K562 (cell line): ENCODE results near the gene DNAJB6. TPM values are rescaled to one million over a fixed set of nuclear protein-coding genes. Genes with fewer than 3 reads are reported as not detected.

Experiments used
- ATAC-seq: fragments of 200-7000 bp; cut with Tn5 transposase; 3 replicates; pipeline ENCODE4 v1.9.1; 2020; ENCODE audit warnings: moderate library complexity
- BruUV-seq: library from RNA; stranded (reverse); fragments of 400-500 nt; replicated peaks from 2 replicates; lab custom pipeline; 2021; lab: Mats Ljungman, UMichigan
- CTCF ChIA-PET: fragments of 300-600 bp; formaldehyde crosslinking; extraction: SDS; loops from one replicate; lab custom pipeline; 2021; ENCODE audit warnings: low intra/inter-chr PET ratio; lab: Yijun Ruan, JAX
- POLR2A ChIA-PET: fragments of 300-600, 350-650 bp; sonication (Branson Sonifier 250); formaldehyde crosslinking; extraction: SDS; loops from one replicate; lab custom pipeline; 2021; ENCODE audit warnings: antibody characterized with exemption, inconsistent platforms; lab: Yijun Ruan, JAX
- DNase-seq, 4 experiments: peaks; one replicate each; pipeline versions ENCODE4 v3.0.0 to v3.0.0-alpha.2; 2011 to 2018; ENCODE audit warnings: low spot score in 3 of 4, mixed read lengths in 3 of 4; ENCODE audit errors: extremely low read depth in 1 of 4
- FAIRE-seq: peaks from 2 replicates; lab custom pipeline; 2011; peaks lifted over from hg19 to GRCh38; lab: Jason Lieb, UNC
- H2AFZ ChIP-seq: 2 replicates; pipeline ENCODE4 v1.6.0; 2011; ENCODE audit warnings: low read depth, low read length, control low read depth, inconsistent platforms
- H3K27ac ChIP-seq: fragments of 200-600 bp; 3 replicates; pipeline ENCODE4 v1.8.0; 2011; ENCODE audit warnings: low read depth, mild to moderate bottlenecking, control low read depth, inconsistent platforms, low read length, moderate library complexity, mixed read lengths; ENCODE audit errors: extremely low read depth
- H3K27me3 ChIP-seq, 2 experiments: fragments of 300-600 bp in 1 of 2; 2 replicates in 1 of 2; 3 replicates in 1 of 2; pipeline versions ENCODE4 v1.6.0 to v1.8.0; 2011; ENCODE audit warnings: inconsistent platforms in 2 of 2, low read length in 2 of 2, mild to moderate bottlenecking in 1 of 2, mixed read lengths in 1 of 2, moderate library complexity in 1 of 2; ENCODE audit not compliant: control insufficient read depth in 2 of 2, insufficient read depth in 2 of 2
- H3K36me3 ChIP-seq: fragments of 300-600 bp; 3 replicates; pipeline ENCODE4 v1.8.0; 2011; ENCODE audit warnings: mild to moderate bottlenecking, low read length, inconsistent platforms; ENCODE audit not compliant: control insufficient read depth, insufficient read depth
- H3K4me1 ChIP-seq, 2 experiments: fragments of 200-600 bp in 1 of 2; replicated peaks in 1 of 2; 2 replicates in 1 of 2; 3 replicates in 1 of 2; pipeline versions ENCODE4 v1.5.1 to v1.8.0; 2011; ENCODE audit warnings: inconsistent platforms in 2 of 2, low read length in 2 of 2, mild to moderate bottlenecking in 1 of 2, mixed read lengths in 1 of 2, moderate library complexity in 1 of 2; ENCODE audit not compliant: control insufficient read depth in 2 of 2, insufficient read depth in 2 of 2
- H3K4me2 ChIP-seq: 2 replicates; pipeline ENCODE4 v1.6.1; 2011; ENCODE audit warnings: low read length, control low read depth, inconsistent platforms, mixed read lengths; ENCODE audit not compliant: insufficient read depth
- H3K4me3 ChIP-seq: fragments of 200-600 bp; sonication (generic), shearing (Covaris generic); 2 replicates; pipeline ENCODE4 v1.5.1; 2016; ENCODE audit warnings: control low read depth, inconsistent platforms
- H3K79me2 ChIP-seq: fragments of 200-600 bp; 3 replicates; pipeline ENCODE4 v1.8.0; 2011; ENCODE audit warnings: low read length, inconsistent platforms; ENCODE audit not compliant: control insufficient read depth, insufficient read depth
- H3K9ac ChIP-seq, 2 experiments: 2 replicates each; pipeline versions ENCODE4 v1.6.0 to v1.6.1; 2011; ENCODE audit warnings: low read depth in 2 of 2, low read length in 2 of 2, control low read depth in 1 of 2, inconsistent platforms in 1 of 2, mild to moderate bottlenecking in 1 of 2, mixed read lengths in 1 of 2; ENCODE audit not compliant: insufficient read depth in 1 of 2
- H3K9me1 ChIP-seq: one replicate; pipeline ENCODE4 v1.6.0; 2011; ENCODE audit warnings: inconsistent platforms, mild to moderate bottlenecking, low read length, moderate library complexity; ENCODE audit not compliant: control insufficient read depth, insufficient read depth
- H3K9me3 ChIP-seq: replicated peaks from 2 replicates; pipeline ENCODE4 v1.5.1; 2011; ENCODE audit warnings: low read depth, low read length, inconsistent platforms; ENCODE audit not compliant: control insufficient read depth, insufficient read depth
- H4K20me1 ChIP-seq: replicated peaks from 2 replicates; pipeline ENCODE4 v1.6.1; 2011; ENCODE audit warnings: low read length, inconsistent platforms, mixed read lengths; ENCODE audit not compliant: control insufficient read depth, insufficient read depth
- CXXC5 ChIP-seq: fragments of 250-450 bp; sonication (Bioruptor Pico); IDR thresholded peaks from 2 replicates; pipeline ENCODE4 v1.8.0; 2022; ENCODE audit warnings: inconsistent platforms, mild to moderate bottlenecking, moderate library complexity
- YY1 ChIP-seq, 3 experiments: IDR thresholded peaks; 2 replicates each; pipeline ENCODE4 v1.6.1; 2011; ENCODE audit warnings: low read length in 2 of 3, mild to moderate bottlenecking in 2 of 3, moderate library complexity in 2 of 3, borderline replicate concordance in 1 of 3, control low read depth in 1 of 3, low read depth in 1 of 3; ENCODE audit not compliant: insufficient read depth in 3 of 3, insufficient replicate concordance in 2 of 3, control insufficient read depth in 1 of 3, insufficient read length in 1 of 3; ENCODE audit errors: extremely low read depth in 1 of 3
- WGBS: fragments of 100-300 bp; shearing (Covaris generic); methylation state at CpG from one replicate; pipeline ENCODE4 v1.1.6; 2016; ENCODE audit warnings: low coverage, mixed read lengths; ENCODE audit not compliant: insufficient coverage; ENCODE audit errors: missing lambda C conversion rate; 5-methylcytosine and 5-hydroxymethylcytosine counted together
- in situ Hi-C: fragments of 300-500 bp; cut with MboI; formaldehyde crosslinking; loops from 4 replicates; pipeline ENCODE4 v1.15.0; 2018; ENCODE audit warnings: inconsistent platforms, mixed read lengths
- intact Hi-C: fragments of 100-400 bp; cut with micrococcal nuclease; formaldehyde crosslinking; loops from 2 replicates; pipeline ENCODE4 v1.14.2; 2022
- polyA plus RNA-seq, 8 experiments: library from polyadenylated mRNA; depleted of rRNA in 4 of 8; stranded (reverse) in 5 of 8; unstranded in 3 of 8; fragments of >200 nt; fragmentation: Nextera tagmentation in 2 of 8; fragmentation: Illumina TruSeq in 1 of 8; extraction: Ambion mirVana in 2 of 8; extraction: Trizol in 1 of 8; gene quantifications; 2 replicates each; pipeline versions ENCODE4 v1.2.1 to v1.2.3, GENCODE V29; 2011 to 2014; ENCODE audit warnings: inconsistent platforms in 1 of 8, missing spikeins in 1 of 8
- total RNA-seq, 7 experiments: library from RNA; depleted of rRNA in 6 of 7; stranded (reverse); fragments of >200 nt in 6 of 7; fragmentation: Illumina TruSeq in 2 of 7; extraction: Trizol in 2 of 7; gene quantifications; 2 replicates each; pipeline versions ENCODE4 v1.2.1 to v1.2.3, GENCODE V29; 2011 to 2021; ENCODE audit warnings: low replicate concordance in 1 of 7
- TF ChIP-seq, protein P1 (sequence below): fragments of 450-650 bp; IDR thresholded peaks from 2 replicates; pipeline ENCODE4 v1.6.1; 2017; ENCODE audit warnings: antibody characterized with exemption, mild to moderate bottlenecking
- TF ChIP-seq, protein P2 (sequence below): IDR thresholded peaks from 2 replicates; pipeline ENCODE4 v1.6.1; 2011; ENCODE audit warnings: borderline replicate concordance, low read depth, mild to moderate bottlenecking, moderate library complexity, low read length; ENCODE audit not compliant: insufficient read depth, poor library complexity, severe bottlenecking
- TF ChIP-seq, protein P3 (sequence below), 3 experiments: IDR thresholded peaks in 2 of 3; conservative IDR thresholded peaks in 1 of 3; 2 replicates each; pipeline ENCODE4 v1.5.1; 2011 to 2012; ENCODE audit warnings: low read length in 3 of 3, mild to moderate bottlenecking in 3 of 3, control low read depth in 2 of 3, improper control_type of control experiment in 1 of 3, inconsistent platforms in 1 of 3, low read depth in 1 of 3, mixed read lengths in 1 of 3, moderate library complexity in 1 of 3; ENCODE audit not compliant: insufficient read depth in 2 of 3

DNAJB6 gene
- total and polyA plus RNA-seq, 9 of the 15 experiments (the other 6 are each of a cell fraction or from before 2014, with no cell fraction given): 84.5 to 158 (median 135) TPM

DNA sequence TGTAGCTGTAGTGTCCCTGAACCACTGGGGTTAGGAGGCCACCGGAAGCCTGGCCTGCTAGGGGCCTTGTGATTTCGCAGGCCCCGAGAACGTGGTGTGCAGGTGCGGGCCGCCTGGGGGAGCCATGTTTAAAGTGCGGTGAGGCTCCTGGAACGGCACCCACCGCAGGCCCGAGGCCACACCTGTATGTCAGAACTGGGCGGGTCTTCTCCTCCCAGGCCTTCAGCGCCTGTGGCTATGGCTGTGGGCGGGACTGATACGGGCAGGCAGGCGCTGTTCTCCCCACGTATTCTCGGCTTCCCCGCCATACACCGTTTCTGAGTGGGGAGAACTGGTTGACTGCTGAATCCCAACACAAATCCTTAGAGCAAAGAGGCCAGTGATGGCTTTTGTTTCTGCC is 74.8 kb downstream of the DNAJB6 start:
- H3K27me3 ChIP-seq: no peaks in the 10 kb centered on the region
- intact Hi-C loops: no loop called here
- DNase-seq (peak; percentile 79 to 85 (median 83)), FAIRE-seq (peak; percentile 88), ATAC-seq (peak; percentile 97)
- H3K4me1 ChIP-seq: peaks cover 0 to 66% of the 10 kb centered on the region in 2 experiments; a peak in 4 of 5 replicates
- no peaks in the 10 kb centered on the region for H3K9me3 ChIP-seq
- no peak overlapping the region for H3K4me2 ChIP-seq
- no peaks in the 10 kb centered on the region for H3K9me1 ChIP-seq
- H3K9ac ChIP-seq: peak overlapping the region in 1 of 2 experiments; percentile 75; a peak in 2 of 4 replicates
- H3K79me2 ChIP-seq: no peaks in the 10 kb centered on the region; the same call in 2 of the 3 replicates
- H3K4me3 ChIP-seq: no peak overlapping the region
- no peaks in the 10 kb centered on the region for H4K20me1 ChIP-seq
- ChIA-PET CTCF (no interaction called here), POLR2A (no interaction called here)
- peaks cover 54% of the 10 kb centered on the region for H3K36me3 ChIP-seq
- no TSS peak for BruUV-seq
- 52% methylated on average over 19 of the region's 19 CpGs for WGBS
- in situ Hi-C loops: no loop called here
- 0 out of 2 replicates have a peak overlapping the region, but pooled peaks have one; percentile 11 for H2AFZ ChIP-seq
- no peak overlapping the region; the same call in 2 of the 3 replicates for H3K27ac ChIP-seq
- 0 out of 2 replicates have a peak, but pooled peaks have one; percentile 19 for TF ChIP-seq CXXC5
- TF ChIP-seq, protein P1, sequence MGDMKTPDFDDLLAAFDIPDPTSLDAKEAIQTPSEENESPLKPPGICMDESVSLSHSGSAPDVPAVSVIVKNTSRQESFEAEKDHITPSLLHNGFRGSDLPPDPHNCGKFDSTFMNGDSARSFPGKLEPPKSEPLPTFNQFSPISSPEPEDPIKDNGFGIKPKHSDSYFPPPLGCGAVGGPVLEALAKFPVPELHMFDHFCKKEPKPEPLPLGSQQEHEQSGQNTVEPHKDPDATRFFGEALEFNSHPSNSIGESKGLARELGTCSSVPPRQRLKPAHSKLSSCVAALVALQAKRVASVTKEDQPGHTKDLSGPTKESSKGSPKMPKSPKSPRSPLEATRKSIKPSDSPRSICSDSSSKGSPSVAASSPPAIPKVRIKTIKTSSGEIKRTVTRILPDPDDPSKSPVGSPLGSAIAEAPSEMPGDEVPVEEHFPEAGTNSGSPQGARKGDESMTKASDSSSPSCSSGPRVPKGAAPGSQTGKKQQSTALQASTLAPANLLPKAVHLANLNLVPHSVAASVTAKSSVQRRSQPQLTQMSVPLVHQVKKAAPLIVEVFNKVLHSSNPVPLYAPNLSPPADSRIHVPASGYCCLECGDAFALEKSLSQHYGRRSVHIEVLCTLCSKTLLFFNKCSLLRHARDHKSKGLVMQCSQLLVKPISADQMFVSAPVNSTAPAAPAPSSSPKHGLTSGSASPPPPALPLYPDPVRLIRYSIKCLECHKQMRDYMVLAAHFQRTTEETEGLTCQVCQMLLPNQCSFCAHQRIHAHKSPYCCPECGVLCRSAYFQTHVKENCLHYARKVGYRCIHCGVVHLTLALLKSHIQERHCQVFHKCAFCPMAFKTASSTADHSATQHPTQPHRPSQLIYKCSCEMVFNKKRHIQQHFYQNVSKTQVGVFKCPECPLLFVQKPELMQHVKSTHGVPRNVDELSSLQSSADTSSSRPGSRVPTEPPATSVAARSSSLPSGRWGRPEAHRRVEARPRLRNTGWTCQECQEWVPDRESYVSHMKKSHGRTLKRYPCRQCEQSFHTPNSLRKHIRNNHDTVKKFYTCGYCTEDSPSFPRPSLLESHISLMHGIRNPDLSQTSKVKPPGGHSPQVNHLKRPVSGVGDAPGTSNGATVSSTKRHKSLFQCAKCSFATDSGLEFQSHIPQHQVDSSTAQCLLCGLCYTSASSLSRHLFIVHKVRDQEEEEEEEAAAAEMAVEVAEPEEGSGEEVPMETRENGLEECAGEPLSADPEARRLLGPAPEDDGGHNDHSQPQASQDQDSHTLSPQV: 0 out of 2 replicates have a peak, but pooled peaks have one; percentile 55
- TF ChIP-seq, protein P2, sequence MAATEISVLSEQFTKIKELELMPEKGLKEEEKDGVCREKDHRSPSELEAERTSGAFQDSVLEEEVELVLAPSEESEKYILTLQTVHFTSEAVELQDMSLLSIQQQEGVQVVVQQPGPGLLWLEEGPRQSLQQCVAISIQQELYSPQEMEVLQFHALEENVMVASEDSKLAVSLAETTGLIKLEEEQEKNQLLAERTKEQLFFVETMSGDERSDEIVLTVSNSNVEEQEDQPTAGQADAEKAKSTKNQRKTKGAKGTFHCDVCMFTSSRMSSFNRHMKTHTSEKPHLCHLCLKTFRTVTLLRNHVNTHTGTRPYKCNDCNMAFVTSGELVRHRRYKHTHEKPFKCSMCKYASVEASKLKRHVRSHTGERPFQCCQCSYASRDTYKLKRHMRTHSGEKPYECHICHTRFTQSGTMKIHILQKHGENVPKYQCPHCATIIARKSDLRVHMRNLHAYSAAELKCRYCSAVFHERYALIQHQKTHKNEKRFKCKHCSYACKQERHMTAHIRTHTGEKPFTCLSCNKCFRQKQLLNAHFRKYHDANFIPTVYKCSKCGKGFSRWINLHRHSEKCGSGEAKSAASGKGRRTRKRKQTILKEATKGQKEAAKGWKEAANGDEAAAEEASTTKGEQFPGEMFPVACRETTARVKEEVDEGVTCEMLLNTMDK: peak; percentile 79
- peak in 2 of 3 experiments; percentile 61 to 74 for TF ChIP-seq YY1 (IDR thresholded peaks at IDR 0.05; ENCODE audit: borderline replicate concordance in 1 of 3, control insufficient read depth in 1 of 3, extremely low read depth in 1 of 3, insufficient read depth in 3 of 3, insufficient read length in 1 of 3, insufficient replicate concordance in 2 of 3, low read depth in 1 of 3, low read length in 2 of 3)
- TF ChIP-seq, protein P3, sequence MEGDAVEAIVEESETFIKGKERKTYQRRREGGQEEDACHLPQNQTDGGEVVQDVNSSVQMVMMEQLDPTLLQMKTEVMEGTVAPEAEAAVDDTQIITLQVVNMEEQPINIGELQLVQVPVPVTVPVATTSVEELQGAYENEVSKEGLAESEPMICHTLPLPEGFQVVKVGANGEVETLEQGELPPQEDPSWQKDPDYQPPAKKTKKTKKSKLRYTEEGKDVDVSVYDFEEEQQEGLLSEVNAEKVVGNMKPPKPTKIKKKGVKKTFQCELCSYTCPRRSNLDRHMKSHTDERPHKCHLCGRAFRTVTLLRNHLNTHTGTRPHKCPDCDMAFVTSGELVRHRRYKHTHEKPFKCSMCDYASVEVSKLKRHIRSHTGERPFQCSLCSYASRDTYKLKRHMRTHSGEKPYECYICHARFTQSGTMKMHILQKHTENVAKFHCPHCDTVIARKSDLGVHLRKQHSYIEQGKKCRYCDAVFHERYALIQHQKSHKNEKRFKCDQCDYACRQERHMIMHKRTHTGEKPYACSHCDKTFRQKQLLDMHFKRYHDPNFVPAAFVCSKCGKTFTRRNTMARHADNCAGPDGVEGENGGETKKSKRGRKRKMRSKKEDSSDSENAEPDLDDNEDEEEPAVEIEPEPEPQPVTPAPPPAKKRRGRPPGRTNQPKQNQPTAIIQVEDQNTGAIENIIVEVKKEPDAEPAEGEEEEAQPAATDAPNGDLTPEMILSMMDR (IDR thresholded peaks at IDR 0.05 in 2 of 3, conservative IDR thresholded peaks at IDR 0.05 in 1 of 3; ENCODE audit: insufficient read depth in 2 of 3, low read depth in 1 of 3, low read length in 3 of 3): peak in 2 of 3 experiments; percentile 2 to 34; a peak in 3 of 6 replicates
